ENCODE data around the gene DCTD. TPM values are rescaled to one million over a fixed set of nuclear protein-coding genes. Genes with fewer than 3 reads are reported as not detected.

Gene DCTD
- total RNA-seq, 1 donor from 2014 or later, result 76.8 TPM

DNA sequence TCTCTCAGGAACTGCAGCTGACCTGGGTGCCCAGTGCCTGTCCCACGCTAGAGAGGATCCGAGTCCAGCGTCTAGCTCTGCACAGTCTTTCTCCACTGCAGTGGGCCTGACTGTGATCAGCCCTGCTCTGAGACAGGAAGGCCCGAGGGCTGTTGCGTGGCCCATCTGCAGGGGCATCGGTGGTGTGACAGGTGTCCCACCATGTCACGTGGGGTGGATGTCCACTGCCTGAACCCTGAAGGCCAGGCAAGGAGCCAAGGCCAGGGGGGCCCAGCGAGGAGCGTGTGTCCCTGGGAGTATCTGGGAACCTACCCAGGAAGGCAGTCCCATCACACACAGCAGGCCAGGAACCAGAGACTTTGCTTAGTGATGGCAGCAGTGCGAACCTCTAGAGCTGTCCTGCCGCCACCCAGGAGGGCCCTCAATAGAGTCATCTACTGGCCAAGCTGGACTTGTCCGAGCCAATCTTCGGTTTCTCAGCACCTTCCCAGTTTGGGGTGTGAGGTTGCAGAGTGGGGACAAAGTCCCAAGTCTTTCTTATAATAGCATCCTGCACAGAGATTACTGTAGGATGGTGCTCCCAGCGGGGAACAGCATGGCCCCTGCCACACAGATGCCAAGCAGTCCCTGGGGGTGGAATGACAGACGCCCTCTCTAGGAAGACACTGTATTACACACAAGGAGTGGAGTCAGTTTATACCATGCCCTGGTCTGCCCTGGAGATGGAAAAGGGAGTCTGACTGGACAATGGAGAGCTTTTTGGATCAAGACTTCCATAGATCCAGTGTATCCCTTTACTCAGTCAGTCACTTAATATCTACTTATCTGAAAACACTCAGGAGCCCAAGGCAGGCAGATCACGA is 38.3 kb downstream of the DCTD start:
- peaks cover 14% of the 10 kb centered on the region for H3K4me1 Mint-ChIP-seq
- H3K9me3 Mint-ChIP-seq, result no peaks in the 10 kb centered on the region
- ATAC-seq (ENCODE audit: low read depth) (no peak), DNase-seq (no peak)
- intact Hi-C loops (cut with micrococcal nuclease), result no loop called here
- TF ChIP-seq, protein P1, sequence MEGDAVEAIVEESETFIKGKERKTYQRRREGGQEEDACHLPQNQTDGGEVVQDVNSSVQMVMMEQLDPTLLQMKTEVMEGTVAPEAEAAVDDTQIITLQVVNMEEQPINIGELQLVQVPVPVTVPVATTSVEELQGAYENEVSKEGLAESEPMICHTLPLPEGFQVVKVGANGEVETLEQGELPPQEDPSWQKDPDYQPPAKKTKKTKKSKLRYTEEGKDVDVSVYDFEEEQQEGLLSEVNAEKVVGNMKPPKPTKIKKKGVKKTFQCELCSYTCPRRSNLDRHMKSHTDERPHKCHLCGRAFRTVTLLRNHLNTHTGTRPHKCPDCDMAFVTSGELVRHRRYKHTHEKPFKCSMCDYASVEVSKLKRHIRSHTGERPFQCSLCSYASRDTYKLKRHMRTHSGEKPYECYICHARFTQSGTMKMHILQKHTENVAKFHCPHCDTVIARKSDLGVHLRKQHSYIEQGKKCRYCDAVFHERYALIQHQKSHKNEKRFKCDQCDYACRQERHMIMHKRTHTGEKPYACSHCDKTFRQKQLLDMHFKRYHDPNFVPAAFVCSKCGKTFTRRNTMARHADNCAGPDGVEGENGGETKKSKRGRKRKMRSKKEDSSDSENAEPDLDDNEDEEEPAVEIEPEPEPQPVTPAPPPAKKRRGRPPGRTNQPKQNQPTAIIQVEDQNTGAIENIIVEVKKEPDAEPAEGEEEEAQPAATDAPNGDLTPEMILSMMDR (IDR thresholded peaks at IDR 0.05), result no peak
- H3K4me3 Mint-ChIP-seq, result no peak overlapping the region
- H3K27me3 Mint-ChIP-seq, result peaks cover 6% of the 10 kb centered on the region
- H3K36me3 Mint-ChIP-seq (ENCODE audit: low read depth), result peaks cover 57% of the 10 kb centered on the region
- ChIA-PET CTCF (no interaction called here), POLR2A (no interaction called here)
- H3K27ac Mint-ChIP-seq, result no peak overlapping the region

DNA sequence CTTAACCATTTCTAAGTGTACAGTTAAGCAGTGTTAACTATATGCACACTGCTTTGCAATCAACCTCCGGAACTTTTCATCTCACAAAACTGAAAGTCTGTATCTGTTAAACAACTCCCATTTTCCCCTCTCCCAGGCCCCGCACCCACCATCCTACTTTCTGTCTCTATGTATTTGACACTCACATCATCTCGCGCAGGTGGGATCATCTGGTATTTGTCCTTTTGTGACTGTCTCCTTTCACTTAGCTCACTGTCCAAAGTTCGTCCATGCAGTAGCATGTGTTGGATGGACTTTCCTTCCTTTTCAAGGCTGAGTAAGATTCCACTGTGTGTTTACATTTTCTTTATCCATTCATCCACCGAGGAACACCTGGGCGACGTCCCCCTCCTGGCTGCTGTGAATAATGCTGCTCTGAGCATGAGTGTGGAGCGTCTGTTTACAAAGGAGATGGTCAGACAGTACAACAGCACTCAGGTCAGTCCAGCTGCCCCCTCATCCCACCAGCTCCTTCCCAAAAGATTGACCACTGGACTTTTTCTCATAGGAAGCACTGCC is 39.8 kb downstream of the DCTD start:
- no peak for DNase-seq
- Mint-ChIP-seq H3K36me3 (ENCODE audit: low read depth) (peaks cover 46% of the 10 kb centered on the region), H3K9me3 (no peaks in the 10 kb centered on the region), H3K4me3 (no peak overlapping the region), H3K4me1 (peaks cover 17% of the 10 kb centered on the region), H3K27me3 (peaks cover 7% of the 10 kb centered on the region), H3K27ac (no peak overlapping the region)
- TF ChIP-seq, protein P1 (IDR thresholded peaks at IDR 0.05), result no peak
- ChIA-PET POLR2A (no interaction called here), CTCF (no interaction called here)
- no peak for ATAC-seq (ENCODE audit: low read depth)
- intact Hi-C loops (cut with micrococcal nuclease), result no loop called here

DNA sequence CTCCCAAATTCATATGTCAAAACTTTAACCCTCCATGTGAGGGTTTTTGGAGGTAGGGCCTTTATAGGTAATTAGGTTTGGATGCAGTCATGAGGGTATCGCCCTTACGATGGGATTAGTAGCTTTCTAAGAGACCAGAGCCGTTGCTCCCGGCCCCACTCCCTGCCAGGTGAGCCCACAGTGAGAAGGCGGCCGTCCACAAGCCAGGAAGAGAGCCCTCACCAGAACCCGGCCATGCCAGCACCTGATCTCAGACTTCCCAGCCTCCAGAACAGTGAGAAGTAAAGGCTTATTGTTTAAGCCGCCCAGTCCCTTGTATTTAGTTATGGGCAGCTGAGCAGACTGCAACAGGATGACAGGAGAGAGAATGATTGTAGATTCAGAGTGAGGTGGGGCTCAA is 40.8 kb downstream of the DCTD start:
- no peak overlapping the region for H3K27ac Mint-ChIP-seq

DNA sequence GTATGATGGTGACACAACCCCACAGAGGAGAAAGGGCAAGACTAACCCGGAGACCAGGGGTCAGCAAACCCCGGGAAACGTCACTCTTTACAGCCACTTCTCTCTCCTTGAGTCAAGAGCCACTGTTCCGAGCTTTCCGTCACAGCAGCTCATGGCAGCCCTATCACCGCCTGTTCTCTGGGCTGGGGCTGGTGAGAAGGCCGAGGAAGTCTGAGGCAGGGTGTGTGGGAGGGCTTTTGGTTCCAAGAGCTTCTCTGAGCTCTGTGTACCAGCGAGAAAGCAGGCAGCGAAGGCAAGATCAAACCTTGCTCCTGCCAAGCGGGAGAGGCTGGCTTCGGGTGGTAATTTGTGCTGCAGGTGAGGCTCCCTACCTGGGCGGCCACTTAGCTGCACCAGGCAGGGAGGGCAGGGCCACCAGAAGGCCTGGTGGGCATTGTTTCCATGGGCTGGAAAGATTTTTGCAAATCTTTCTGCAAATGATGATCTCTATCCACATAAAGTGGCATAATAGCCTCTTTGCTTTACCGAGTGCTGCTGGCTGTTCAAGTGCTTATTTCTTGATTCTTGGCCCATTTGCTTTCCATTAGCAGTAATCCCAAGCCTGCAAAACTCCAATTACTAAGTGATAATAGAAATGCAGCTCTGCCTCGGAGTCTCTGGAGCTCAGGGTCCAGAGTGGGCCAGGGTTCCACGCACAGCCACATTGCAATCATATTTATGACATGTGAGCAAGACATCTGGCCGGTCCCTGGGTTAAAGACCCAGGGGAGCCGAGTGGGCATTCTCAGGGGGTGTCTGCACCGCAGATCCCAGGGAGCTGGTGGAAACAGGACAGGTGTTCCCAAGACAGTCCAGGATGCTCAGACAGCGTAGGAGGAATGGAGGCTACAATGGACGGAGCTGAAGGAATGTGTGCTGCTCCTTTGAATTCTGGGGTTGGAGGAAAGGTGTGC is 41.5 kb downstream of the DCTD start:
- DNase-seq (no peak), ATAC-seq (ENCODE audit: low read depth) (no peak)
- peaks cover 40% of the 10 kb centered on the region for H3K36me3 Mint-ChIP-seq (ENCODE audit: low read depth)
- H3K9me3 Mint-ChIP-seq, result no peaks in the 10 kb centered on the region
- no peak overlapping the region for H3K27ac Mint-ChIP-seq
- ChIA-PET POLR2A (no interaction called here), CTCF (no interaction called here)
- H3K27me3 Mint-ChIP-seq, result peaks cover 14% of the 10 kb centered on the region
- no peak overlapping the region for H3K4me3 Mint-ChIP-seq
- intact Hi-C loops (cut with micrococcal nuclease), result no loop called here
- H3K4me1 Mint-ChIP-seq, result peaks cover 17% of the 10 kb centered on the region
- TF ChIP-seq, protein P1 (IDR thresholded peaks at IDR 0.05), result no peak

More for the DNA sequence above, 40.8 kb downstream of the DCTD start:
- H3K9me3 Mint-ChIP-seq, result no peaks in the 10 kb centered on the region
- peaks cover 17% of the 10 kb centered on the region for H3K4me1 Mint-ChIP-seq
- TF ChIP-seq, protein P1 (IDR thresholded peaks at IDR 0.05), result no peak
- CTCF ChIA-PET, result no interaction called here
- no peak overlapping the region for H3K4me3 Mint-ChIP-seq
- DNase-seq, result no peak
- no peak for ATAC-seq (ENCODE audit: low read depth)
- peaks cover 11% of the 10 kb centered on the region for H3K27me3 Mint-ChIP-seq
- intact Hi-C loops (cut with micrococcal nuclease), result no loop called here
- peaks cover 46% of the 10 kb centered on the region for H3K36me3 Mint-ChIP-seq (ENCODE audit: low read depth)
- POLR2A ChIA-PET, result no interaction called here
